NB4 (cell line): ENCODE measurements around the gene WNT2.

Experiments
- DNase-seq: peaks from one replicate; pipeline ENCODE4 v3.0.0; 2010; ENCODE audit warnings: low read depth
- H3K4me3 ChIP-seq: one replicate; pipeline ENCODE4 v1.5.1; 2011; ENCODE audit warnings: mild to moderate bottlenecking, low read depth, low read length, moderate library complexity
- CTCF ChIP-seq: IDR thresholded peaks from one replicate; pipeline ENCODE4 v1.5.1; 2012; ENCODE audit warnings: low read depth, low read length
- MYC ChIP-seq: IDR thresholded peaks from 2 replicates; pipeline ENCODE4 v1.6.1; 2011; ENCODE audit warnings: low read depth, low read length
- POLR2A ChIP-seq: IDR thresholded peaks from 2 replicates; pipeline ENCODE4 v1.6.1; 2011; ENCODE audit warnings: mild to moderate bottlenecking; ENCODE audit not compliant: insufficient read length; ENCODE audit errors: extremely low read depth
- TF ChIP-seq, protein P1 (sequence below): IDR thresholded peaks from 2 replicates; pipeline ENCODE4 v1.6.1; 2011; ENCODE audit warnings: low read depth, low read length

WNT2 gene

DNA sequence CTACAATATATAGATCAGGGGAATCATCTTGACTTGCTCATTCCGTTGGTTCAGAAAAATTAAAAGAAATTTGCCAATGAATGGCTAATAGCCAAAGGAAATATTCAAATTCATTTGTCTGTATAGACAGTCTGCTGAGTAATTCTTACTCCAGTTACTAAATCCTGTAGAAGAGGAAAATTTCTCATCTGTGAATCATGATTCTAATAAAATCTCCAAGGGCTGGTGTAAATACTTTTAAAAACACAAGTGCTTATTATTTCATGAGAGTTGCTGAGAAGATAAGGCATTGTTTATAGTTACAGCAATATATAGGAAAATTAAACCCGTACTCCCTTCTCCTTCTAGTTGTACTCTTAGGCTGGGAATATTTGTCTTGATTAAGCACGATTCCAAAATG is 53.0 kb downstream of the WNT2 start:
- H3K4me3 ChIP-seq: no peak overlapping the region
- TF ChIP-seq CTCF (no peak), MYC (no peak), POLR2A (no peak)
- TF ChIP-seq, protein P1, sequence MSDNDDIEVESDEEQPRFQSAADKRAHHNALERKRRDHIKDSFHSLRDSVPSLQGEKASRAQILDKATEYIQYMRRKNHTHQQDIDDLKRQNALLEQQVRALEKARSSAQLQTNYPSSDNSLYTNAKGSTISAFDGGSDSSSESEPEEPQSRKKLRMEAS: no peak
- DNase-seq: no peak

- no peak for DNase-seq
- no peak for TF ChIP-seq CTCF
- TF ChIP-seq POLR2A: no peak
- TF ChIP-seq MYC: no peak
- TF ChIP-seq, protein P1: no peak
- no peak overlapping the region for H3K4me3 ChIP-seq
Observed at GRCh38 chr7:117269417-117269816, 53.4 kb downstream of the WNT2 start.

GRCh38 chr7:117264716-117265115 is 58.1 kb downstream of the WNT2 start:
- H3K4me3 ChIP-seq: no peak overlapping the region
- TF ChIP-seq MYC: no peak
- no peak for TF ChIP-seq POLR2A
- no peak for TF ChIP-seq CTCF
- TF ChIP-seq, protein P1: no peak
- no peak for DNase-seq

GRCh38 chr7:117262546-117262945 is 60.3 kb downstream of the WNT2 start:
- DNase-seq: no peak
- TF ChIP-seq MYC (no peak), CTCF (no peak), POLR2A (no peak)
- TF ChIP-seq, protein P1: no peak
- H3K4me3 ChIP-seq: no peak overlapping the region

- no peak for DNase-seq
- no peak for TF ChIP-seq MYC
- H3K4me3 ChIP-seq: no peak overlapping the region
Observed at GRCh38 chr7:117259615-117260014, 63.2 kb downstream of the WNT2 start.

DNA sequence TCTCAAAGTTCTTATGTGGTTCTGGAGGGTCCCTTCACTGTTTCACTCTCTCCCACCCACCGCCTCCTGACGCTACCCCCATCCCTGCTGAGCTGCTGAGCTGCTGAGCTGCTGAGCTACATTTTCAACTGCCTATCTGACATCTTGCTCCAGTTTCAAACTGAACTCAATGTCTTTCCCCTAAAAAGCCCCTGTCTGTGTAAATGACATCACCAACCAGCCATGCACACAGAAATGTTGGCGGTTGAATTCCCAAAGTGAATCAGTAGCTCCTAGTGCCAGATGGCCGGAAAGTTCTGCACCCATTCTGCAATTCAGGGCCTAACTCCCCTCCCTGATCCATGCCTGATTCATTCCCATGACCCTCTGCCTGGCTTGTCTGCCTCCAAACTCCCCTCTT is 71.2 kb downstream of the WNT2 start:
- DNase-seq: no peak

More for the DNA sequence above, 71.2 kb downstream of the WNT2 start:
- H3K4me3 ChIP-seq: no peak overlapping the region
- no peak for TF ChIP-seq POLR2A
- no peak for TF ChIP-seq CTCF
- TF ChIP-seq, protein P1: no peak
- TF ChIP-seq MYC: no peak
